Right lobe of liver (tissue), 4 donors: ENCODE results near the gene ANKRD24.

Experiments used
- POLR2A ChIP-seq: fragments of 450-650 bp; IDR thresholded peaks from one replicate; pipeline ENCODE4 v1.6.1; 2017; ENCODE audit warnings: antibody characterized with exemption, mild to moderate bottlenecking
- TF ChIP-seq, protein P1 (sequence below), 4 donors: fragments of 200-600 bp in 3 of 4; fragments of 450-650 bp in 1 of 4; IDR thresholded peaks; one replicate each; pipeline versions ENCODE4 v1.5.1 to v1.8.0; 2016 to 2022; ENCODE audit warnings: antibody characterized with exemption in 4 of 4, mild to moderate bottlenecking in 2 of 4
- donor health status: DM: no; HTN: no; CAD: no.
- donor health status: DM: no; HTN: no; CAD: no.
- donor health status: DM: no; HTN: yes; CAD: no.

DNA sequence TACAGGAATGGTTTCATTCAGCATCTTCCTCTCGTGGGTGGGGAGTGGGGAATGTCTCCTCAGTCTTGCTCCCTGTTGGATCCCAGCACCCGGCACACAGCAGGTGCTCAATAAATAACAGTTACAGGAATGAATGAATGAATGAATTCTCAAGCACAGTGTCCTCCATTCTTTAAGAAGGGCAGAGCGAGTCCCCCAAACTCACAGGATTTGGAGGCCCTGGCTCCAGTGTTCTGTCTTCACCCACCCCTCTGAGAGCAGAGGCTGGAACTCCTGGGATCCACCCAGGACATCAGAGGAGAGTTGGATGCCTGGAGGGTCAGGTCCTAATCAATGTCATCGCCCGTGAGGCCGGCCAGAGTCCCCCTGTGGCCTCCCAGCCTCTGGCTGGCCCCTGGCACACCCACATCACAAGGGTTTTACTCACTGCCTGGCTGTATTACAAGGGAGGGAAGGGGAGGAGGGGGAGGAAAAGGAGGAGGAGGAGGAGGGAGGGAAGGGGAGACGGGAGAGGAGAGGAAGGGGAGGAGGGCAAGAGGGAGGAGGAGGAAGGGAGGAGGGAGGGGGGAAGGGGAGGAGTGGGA lies 37.7 kb upstream of the ANKRD24 start:
- TF ChIP-seq, protein P1, sequence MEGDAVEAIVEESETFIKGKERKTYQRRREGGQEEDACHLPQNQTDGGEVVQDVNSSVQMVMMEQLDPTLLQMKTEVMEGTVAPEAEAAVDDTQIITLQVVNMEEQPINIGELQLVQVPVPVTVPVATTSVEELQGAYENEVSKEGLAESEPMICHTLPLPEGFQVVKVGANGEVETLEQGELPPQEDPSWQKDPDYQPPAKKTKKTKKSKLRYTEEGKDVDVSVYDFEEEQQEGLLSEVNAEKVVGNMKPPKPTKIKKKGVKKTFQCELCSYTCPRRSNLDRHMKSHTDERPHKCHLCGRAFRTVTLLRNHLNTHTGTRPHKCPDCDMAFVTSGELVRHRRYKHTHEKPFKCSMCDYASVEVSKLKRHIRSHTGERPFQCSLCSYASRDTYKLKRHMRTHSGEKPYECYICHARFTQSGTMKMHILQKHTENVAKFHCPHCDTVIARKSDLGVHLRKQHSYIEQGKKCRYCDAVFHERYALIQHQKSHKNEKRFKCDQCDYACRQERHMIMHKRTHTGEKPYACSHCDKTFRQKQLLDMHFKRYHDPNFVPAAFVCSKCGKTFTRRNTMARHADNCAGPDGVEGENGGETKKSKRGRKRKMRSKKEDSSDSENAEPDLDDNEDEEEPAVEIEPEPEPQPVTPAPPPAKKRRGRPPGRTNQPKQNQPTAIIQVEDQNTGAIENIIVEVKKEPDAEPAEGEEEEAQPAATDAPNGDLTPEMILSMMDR (IDR thresholded peaks at IDR 0.05) = no peak
- no peak for TF ChIP-seq POLR2A
